ENCODE measurements around the gene ABHD14A. TPM values are rescaled to one million over a fixed set of nuclear protein-coding genes. Genes with fewer than 3 reads are reported as not detected.

Gene ABHD14A
- total and polyA plus RNA-seq, 12 donors = 19.3 to 80.1 (median 25.4) TPM

- WGBS, 2 donors = 63 to 69% methylated on average over 4 of the region's 4 CpGs
- peaks cover 0 to 20% (median 0%) of the 10 kb centered on the region in 7 donors for H3K27me3 ChIP-seq
- TF ChIP-seq, protein P1, sequence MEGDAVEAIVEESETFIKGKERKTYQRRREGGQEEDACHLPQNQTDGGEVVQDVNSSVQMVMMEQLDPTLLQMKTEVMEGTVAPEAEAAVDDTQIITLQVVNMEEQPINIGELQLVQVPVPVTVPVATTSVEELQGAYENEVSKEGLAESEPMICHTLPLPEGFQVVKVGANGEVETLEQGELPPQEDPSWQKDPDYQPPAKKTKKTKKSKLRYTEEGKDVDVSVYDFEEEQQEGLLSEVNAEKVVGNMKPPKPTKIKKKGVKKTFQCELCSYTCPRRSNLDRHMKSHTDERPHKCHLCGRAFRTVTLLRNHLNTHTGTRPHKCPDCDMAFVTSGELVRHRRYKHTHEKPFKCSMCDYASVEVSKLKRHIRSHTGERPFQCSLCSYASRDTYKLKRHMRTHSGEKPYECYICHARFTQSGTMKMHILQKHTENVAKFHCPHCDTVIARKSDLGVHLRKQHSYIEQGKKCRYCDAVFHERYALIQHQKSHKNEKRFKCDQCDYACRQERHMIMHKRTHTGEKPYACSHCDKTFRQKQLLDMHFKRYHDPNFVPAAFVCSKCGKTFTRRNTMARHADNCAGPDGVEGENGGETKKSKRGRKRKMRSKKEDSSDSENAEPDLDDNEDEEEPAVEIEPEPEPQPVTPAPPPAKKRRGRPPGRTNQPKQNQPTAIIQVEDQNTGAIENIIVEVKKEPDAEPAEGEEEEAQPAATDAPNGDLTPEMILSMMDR (IDR thresholded peaks at IDR 0.05) = no peak
- intact Hi-C loops (cut with DNase I) = no loop called here
- H3K4me3 ChIP-seq = no peak overlapping the region
- H3K4me1 ChIP-seq = peaks cover 13 to 67% (median 45%) of the 10 kb centered on the region in 9 donors
- ATAC-seq (no peak), DNase-seq (no peak)
- H3K36me3 ChIP-seq = peaks cover 0 to 16% (median 0%) of the 10 kb centered on the region in 9 donors
- H3K27ac ChIP-seq = peak overlapping the region in 1 of 10 donors; percentile 10
- H3K9me3 ChIP-seq = no peaks in the 10 kb centered on the region
Measured at GRCh38 chr3:51969841-51970240, 5.0 kb upstream of the ABHD14A start.

GRCh38 chr3:51970606-51971300, 4.1 kb upstream of the ABHD14A start:
- no peak for ATAC-seq

DNA sequence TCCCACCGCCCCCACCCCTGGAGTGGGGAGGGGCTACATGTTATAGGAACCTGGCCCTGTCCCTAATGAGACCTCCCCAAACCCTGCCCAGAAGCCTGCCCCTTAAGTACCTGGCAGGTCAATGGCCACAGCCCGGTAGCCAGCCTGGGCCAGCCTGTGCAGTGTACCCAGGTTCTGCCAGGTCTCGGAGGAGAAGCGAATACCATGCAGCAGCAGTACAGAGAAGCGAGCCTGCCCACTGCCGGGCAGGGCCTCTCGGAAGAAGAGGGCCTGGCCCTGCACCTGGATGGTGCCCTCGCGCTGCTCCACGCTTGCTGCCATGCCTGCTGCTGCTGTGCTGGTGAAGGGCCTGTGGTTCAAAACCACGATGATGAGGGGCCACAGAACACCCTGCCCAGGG, 3.5 kb upstream of the ABHD14A start:
- H3K27me3 ChIP-seq = peaks cover 0 to 12% (median 0%) of the 10 kb centered on the region in 7 donors
- no peak overlapping the region for H3K4me3 ChIP-seq
- TF ChIP-seq, protein P1 (IDR thresholded peaks at IDR 0.05) = no peak
- H3K27ac ChIP-seq = no peak overlapping the region
- no peaks in the 10 kb centered on the region for H3K9me3 ChIP-seq
- 92 to 96% methylated on average over 11 of the region's 11 CpGs for WGBS, 2 donors
- peaks cover 0 to 16% (median 0%) of the 10 kb centered on the region in 9 donors for H3K36me3 ChIP-seq
- intact Hi-C loops (cut with DNase I) = no loop called here
- DNase-seq (no peak), ATAC-seq (no peak)
- peaks cover 13 to 63% (median 46%) of the 10 kb centered on the region in 9 donors for H3K4me1 ChIP-seq

More at GRCh38 chr3:51970606-51971300, 4.1 kb upstream of the ABHD14A start:
- H3K4me1 ChIP-seq = peaks cover 17 to 63% (median 46%) of the 10 kb centered on the region in 9 donors
- DNase-seq = no peak
- no peaks in the 10 kb centered on the region for H3K9me3 ChIP-seq
- peak overlapping the region in 1 of 10 donors; percentile 31 for H3K27ac ChIP-seq
- H3K36me3 ChIP-seq = peaks cover 0 to 16% (median 0%) of the 10 kb centered on the region in 9 donors
- 68 to 72% methylated on average over 6 of the region's 6 CpGs for WGBS, 2 donors
- no peak overlapping the region for H3K4me3 ChIP-seq
- H3K27me3 ChIP-seq = peaks cover 0 to 18% (median 0%) of the 10 kb centered on the region in 7 donors
- intact Hi-C loops (cut with DNase I) = no loop called here
- TF ChIP-seq, protein P1 (IDR thresholded peaks at IDR 0.05) = no peak

GRCh38 chr3:51974277-51974962, 444 bp upstream of the ABHD14A start:
- DNase-seq = peak in 1 of 2 donors; percentile 50

More at GRCh38 chr3:51974277-51974962, 444 bp upstream of the ABHD14A start:
- peak overlapping the region; percentile 93 to 98 (median 96) for H3K27ac ChIP-seq
- peaks cover 10 to 46% (median 31%) of the 10 kb centered on the region in 9 donors for H3K4me1 ChIP-seq
- TF ChIP-seq, protein P1 (IDR thresholded peaks at IDR 0.05) = peak in 4 of 9 donors; percentile 3 to 54 (median 29)
- H3K27me3 ChIP-seq = no peaks in the 10 kb centered on the region
- no peaks in the 10 kb centered on the region for H3K9me3 ChIP-seq
- intact Hi-C loops (cut with DNase I) = loop anchor here in 8 of 10 donors (1.0 to 2.0 kb wide), 2 partner anchors 32 kb away; partner anchors contain the start of gene PARP3 (in 8 of the 8)
- peak overlapping the region; percentile 35 to 87 (median 68) for H3K4me3 ChIP-seq
- ATAC-seq = peak; percentile 10 to 43 (median 26)
- H3K36me3 ChIP-seq = peaks cover 0 to 14% (median 0%) of the 10 kb centered on the region in 9 donors
- 17 to 23% methylated on average over 28 to 30 of the region's 30 CpGs for WGBS, 2 donors

Data from heart right ventricle (tissue), 16 donors.